ENCODE results near the gene SCFD1.
"Not testable (repeated sequence)": the region's sequence is repeated elsewhere in the genome, so short reads cannot be mapped to it uniquely, and the experiment has no call there.

The SCFD1 gene

GRCh38 chr14:30625533-30625932 lies 3.4 kb downstream of the SCFD1 start:
- Histone ChIP-seq H4K20me1 (ENCODE audit: insufficient read depth, low read length) (no peaks in the 10 kb centered on the region), H3K4me1 (ENCODE audit: low read length) (0 out of 2 replicates have a peak, but pooled peaks cover 4% of the 10 kb centered on the region), H3K79me2 (ENCODE audit: low read length) (peaks cover 69% of the 10 kb centered on the region), H3K4me3 (ENCODE audit: low read length) (no peak overlapping the region), H3K27me3 (replicated peaks; ENCODE audit: insufficient read depth, low read length) (no peaks in the 10 kb centered on the region), H2AFZ (ENCODE audit: low read length) (no peak overlapping the region), H3F3A (ENCODE audit: insufficient read depth, low read length) (peaks cover 8% of the 10 kb centered on the region; the same call in 1 of the 2 replicates), H3K4me2 (ENCODE audit: low read depth, low read length) (no peak overlapping the region), H3K9me2 (replicated peaks; ENCODE audit: insufficient read depth, low read length) (no peaks in the 10 kb centered on the region), H3K36me3 (replicated peaks; ENCODE audit: insufficient read depth, low read length) (no peaks in the 10 kb centered on the region), H3K27ac (ENCODE audit: low read length) (no peak overlapping the region), H3K9ac (ENCODE audit: low read length) (no peak overlapping the region), H3K9me3 (replicated peaks; ENCODE audit: insufficient read depth, low read length) (no peaks in the 10 kb centered on the region)
- no peak for DNase-seq
- TF ChIP-seq, protein P1, sequence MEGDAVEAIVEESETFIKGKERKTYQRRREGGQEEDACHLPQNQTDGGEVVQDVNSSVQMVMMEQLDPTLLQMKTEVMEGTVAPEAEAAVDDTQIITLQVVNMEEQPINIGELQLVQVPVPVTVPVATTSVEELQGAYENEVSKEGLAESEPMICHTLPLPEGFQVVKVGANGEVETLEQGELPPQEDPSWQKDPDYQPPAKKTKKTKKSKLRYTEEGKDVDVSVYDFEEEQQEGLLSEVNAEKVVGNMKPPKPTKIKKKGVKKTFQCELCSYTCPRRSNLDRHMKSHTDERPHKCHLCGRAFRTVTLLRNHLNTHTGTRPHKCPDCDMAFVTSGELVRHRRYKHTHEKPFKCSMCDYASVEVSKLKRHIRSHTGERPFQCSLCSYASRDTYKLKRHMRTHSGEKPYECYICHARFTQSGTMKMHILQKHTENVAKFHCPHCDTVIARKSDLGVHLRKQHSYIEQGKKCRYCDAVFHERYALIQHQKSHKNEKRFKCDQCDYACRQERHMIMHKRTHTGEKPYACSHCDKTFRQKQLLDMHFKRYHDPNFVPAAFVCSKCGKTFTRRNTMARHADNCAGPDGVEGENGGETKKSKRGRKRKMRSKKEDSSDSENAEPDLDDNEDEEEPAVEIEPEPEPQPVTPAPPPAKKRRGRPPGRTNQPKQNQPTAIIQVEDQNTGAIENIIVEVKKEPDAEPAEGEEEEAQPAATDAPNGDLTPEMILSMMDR (IDR thresholded peaks at IDR 0.05; ENCODE audit: low read length): no peak
- no peak for TF ChIP-seq EZH2phosphoT487 (IDR thresholded peaks at IDR 0.05; ENCODE audit: low read length)
- no peak for TF ChIP-seq EZH2 (optimal IDR thresholded peaks at IDR 0.05; ENCODE audit: low read depth, low read length)

- not testable (repeated sequence) for H4K20me1 ChIP-seq (ENCODE audit: insufficient read depth, low read length); H3K4me1 ChIP-seq (ENCODE audit: low read length); H2AFZ ChIP-seq (ENCODE audit: low read length); H3F3A ChIP-seq (ENCODE audit: insufficient read depth, low read length); H3K27me3 ChIP-seq (replicated peaks; ENCODE audit: insufficient read depth, low read length); H3K27ac ChIP-seq (ENCODE audit: low read length); H3K4me2 ChIP-seq (ENCODE audit: low read depth, low read length); H3K4me3 ChIP-seq (ENCODE audit: low read length); H3K36me3 ChIP-seq (replicated peaks; ENCODE audit: insufficient read depth, low read length); DNase-seq; H3K9me2 ChIP-seq (replicated peaks; ENCODE audit: insufficient read depth, low read length); H3K9me3 ChIP-seq (replicated peaks; ENCODE audit: insufficient read depth, low read length); H3K9ac ChIP-seq (ENCODE audit: low read length)
- peaks cover 50% of the 10 kb centered on the region for H3K79me2 ChIP-seq (ENCODE audit: low read length)
Observed at GRCh38 chr14:30629432-30629831, 7.3 kb downstream of the SCFD1 start.

DNA sequence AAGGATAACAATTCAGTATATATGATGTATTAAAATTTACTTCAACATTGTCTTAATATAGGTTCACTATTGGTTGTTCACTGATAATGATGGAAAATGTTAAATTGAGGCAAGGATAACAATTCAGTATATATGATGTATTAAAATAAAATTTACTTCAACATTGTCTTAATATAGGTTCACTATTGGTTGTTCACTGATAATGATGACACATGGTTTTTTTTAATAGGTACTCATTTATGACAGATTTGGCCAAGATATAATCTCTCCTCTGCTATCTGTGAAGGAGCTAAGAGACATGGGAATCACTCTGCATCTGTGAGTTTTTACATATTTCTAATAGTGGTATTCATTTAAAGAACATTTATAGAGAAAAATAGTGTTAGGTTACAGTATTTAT lies 8.1 kb downstream of the SCFD1 start:
- H3K4me2 ChIP-seq (ENCODE audit: low read depth, low read length): no peak overlapping the region
- H3K27ac ChIP-seq (ENCODE audit: low read length): no peak overlapping the region
- H2AFZ ChIP-seq (ENCODE audit: low read length): no peak overlapping the region
- no peaks in the 10 kb centered on the region for H3F3A ChIP-seq (ENCODE audit: insufficient read depth, low read length)
- no peaks in the 10 kb centered on the region for H3K27me3 ChIP-seq (replicated peaks; ENCODE audit: insufficient read depth, low read length)
- H3K9me2 ChIP-seq (replicated peaks; ENCODE audit: insufficient read depth, low read length): no peaks in the 10 kb centered on the region
- no peaks in the 10 kb centered on the region for H3K36me3 ChIP-seq (replicated peaks; ENCODE audit: insufficient read depth, low read length)
- TF ChIP-seq EZH2 (optimal IDR thresholded peaks at IDR 0.05; ENCODE audit: low read depth, low read length): no peak
- TF ChIP-seq, protein P1 (IDR thresholded peaks at IDR 0.05; ENCODE audit: low read length): no peak
- no peak for TF ChIP-seq EZH2phosphoT487 (IDR thresholded peaks at IDR 0.05; ENCODE audit: low read length)
- H3K9me3 ChIP-seq (replicated peaks; ENCODE audit: insufficient read depth, low read length): no peaks in the 10 kb centered on the region
- H3K4me1 ChIP-seq (ENCODE audit: low read length): no peaks in the 10 kb centered on the region
- DNase-seq: no peak
- H3K4me3 ChIP-seq (ENCODE audit: low read length): no peak overlapping the region
- H4K20me1 ChIP-seq (ENCODE audit: insufficient read depth, low read length): no peaks in the 10 kb centered on the region
- no peak overlapping the region for H3K9ac ChIP-seq (ENCODE audit: low read length)
- peaks cover 41% of the 10 kb centered on the region for H3K79me2 ChIP-seq (ENCODE audit: low read length)

GRCh38 chr14:30632730-30633129 lies 10.6 kb downstream of the SCFD1 start:
- Histone ChIP-seq H3K4me2 (ENCODE audit: low read depth, low read length) (no peak overlapping the region), H3K9me2 (replicated peaks; ENCODE audit: insufficient read depth, low read length) (no peaks in the 10 kb centered on the region), H3K79me2 (ENCODE audit: low read length) (peaks cover 20% of the 10 kb centered on the region)

More at GRCh38 chr14:30632730-30633129, 10.6 kb downstream of the SCFD1 start:
- H3K9ac ChIP-seq (ENCODE audit: low read length): no peak overlapping the region
- no peaks in the 10 kb centered on the region for H3K4me1 ChIP-seq (ENCODE audit: low read length)
- H3K27ac ChIP-seq (ENCODE audit: low read length): no peak overlapping the region
- no peak overlapping the region for H2AFZ ChIP-seq (ENCODE audit: low read length)
- H3K27me3 ChIP-seq (replicated peaks; ENCODE audit: insufficient read depth, low read length): no peaks in the 10 kb centered on the region
- H3K4me3 ChIP-seq (ENCODE audit: low read length): no peak overlapping the region
- H3F3A ChIP-seq (ENCODE audit: insufficient read depth, low read length): no peaks in the 10 kb centered on the region
- no peaks in the 10 kb centered on the region for H4K20me1 ChIP-seq (ENCODE audit: insufficient read depth, low read length)
- H3K36me3 ChIP-seq (replicated peaks; ENCODE audit: insufficient read depth, low read length): no peaks in the 10 kb centered on the region
- no peak for DNase-seq
- no peaks in the 10 kb centered on the region for H3K9me3 ChIP-seq (replicated peaks; ENCODE audit: insufficient read depth, low read length)
- TF ChIP-seq EZH2phosphoT487 (IDR thresholded peaks at IDR 0.05; ENCODE audit: low read length) (no peak), EZH2 (optimal IDR thresholded peaks at IDR 0.05; ENCODE audit: low read depth, low read length) (no peak)
- TF ChIP-seq, protein P1 (IDR thresholded peaks at IDR 0.05; ENCODE audit: low read length): no peak
